Activated gamma-delta T cell treated with Interleukin-2 at 50 U/mL for 16 hours (primary cell): ENCODE measurements around the gene OR10H5.
"Not testable (repeated sequence)": the region's sequence is repeated elsewhere in the genome, so short reads cannot be mapped to it uniquely, and the experiment has no call there.

Experiments
- DNase-seq: peaks from one replicate; pipeline ENCODE4 v3.0.0-alpha.2; 2020

OR10H5 gene

GRCh38 chr19:15787611-15788155, at the start of gene OR10H5:
TSS of gene OR10H5 (plus strand) at chr19:15787661. CDS start at chr19:15794049, 6,388 bp downstream.
- no peak for DNase-seq

GRCh38 chr19:15737722-15738121, 49.7 kb upstream of the OR10H5 start, which contains the start of gene OR10H3:
TSS of gene OR10H3 (plus strand) at chr19:15737985. CDS start at chr19:15741393, 3,408 bp downstream.
- DNase-seq: no peak

GRCh38 chr19:15740785-15741184, 46.7 kb upstream of the OR10H5 start:
- DNase-seq: no peak

GRCh38 chr19:15748239-15748638, 39.2 kb upstream of the OR10H5 start:
- DNase-seq: no peak

- no peak for DNase-seq
Observed at GRCh38 chr19:15758379-15758778, 29.1 kb upstream of the OR10H5 start.

GRCh38 chr19:15759962-15760565, 27.4 kb upstream of the OR10H5 start:
- no peak for DNase-seq

- DNase-seq: no peak
Observed at GRCh38 chr19:15769586-15769985, 17.9 kb upstream of the OR10H5 start.

GRCh38 chr19:15774159-15774558, 13.3 kb upstream of the OR10H5 start:
- not testable (repeated sequence) for DNase-seq

GRCh38 chr19:15775249-15775648, 12.2 kb upstream of the OR10H5 start:
- DNase-seq: no peak

GRCh38 chr19:15776264-15776663, 11.2 kb upstream of the OR10H5 start:
- DNase-seq: no peak

- DNase-seq: no peak
Observed at GRCh38 chr19:15776991-15777970, 10.2 kb upstream of the OR10H5 start.

- no peak for DNase-seq
Observed at GRCh38 chr19:15779756-15780476, 7.5 kb upstream of the OR10H5 start.

- DNase-seq: no peak
Observed at GRCh38 chr19:15780610-15781418, 6.6 kb upstream of the OR10H5 start.

GRCh38 chr19:15781661-15782060, 5.8 kb upstream of the OR10H5 start:
- DNase-seq: no peak

GRCh38 chr19:15782211-15782610, 5.2 kb upstream of the OR10H5 start:
- DNase-seq: no peak

- not testable (repeated sequence) for DNase-seq
Observed at GRCh38 chr19:15782896-15783295, 4.6 kb upstream of the OR10H5 start.

- DNase-seq: no peak
Observed at GRCh38 chr19:15788594-15789270, 1.3 kb downstream of the OR10H5 start.

- no peak for DNase-seq
Observed at GRCh38 chr19:15790096-15790495, 2.6 kb downstream of the OR10H5 start.

- not testable (repeated sequence) for DNase-seq
Observed at GRCh38 chr19:15794279-15794678, 6.8 kb downstream of the OR10H5 start.

GRCh38 chr19:15810335-15810734, 22.9 kb downstream of the OR10H5 start:
- DNase-seq: no peak

GRCh38 chr19:15811476-15811875, 24.0 kb downstream of the OR10H5 start:
- DNase-seq: no peak
